K562 (cell line): Measurements from ENCODE around the gene VANGL1. TPM values are rescaled to one million over a fixed set of nuclear protein-coding genes. Genes with fewer than 3 reads are reported as not detected.

ENCODE experiments used
- ATAC-seq: fragments of 200-7000 bp; cut with Tn5 transposase; 3 replicates; pipeline ENCODE4 v1.9.1; 2020; ENCODE audit warnings: moderate library complexity
- BruUV-seq: library from RNA; stranded (reverse); fragments of 400-500 nt; replicated peaks from 2 replicates; lab custom pipeline; 2021; lab: Mats Ljungman, UMichigan
- CTCF ChIA-PET: fragments of 300-600 bp; formaldehyde crosslinking; extraction: SDS; loops from one replicate; lab custom pipeline; 2021; ENCODE audit warnings: low intra/inter-chr PET ratio; lab: Yijun Ruan, JAX
- POLR2A ChIA-PET: fragments of 300-600, 350-650 bp; sonication (Branson Sonifier 250); formaldehyde crosslinking; extraction: SDS; loops from one replicate; lab custom pipeline; 2021; ENCODE audit warnings: antibody characterized with exemption, inconsistent platforms; lab: Yijun Ruan, JAX
- DNase-seq, 4 experiments: peaks; one replicate each; pipeline versions ENCODE4 v3.0.0 to v3.0.0-alpha.2; 2011 to 2018; ENCODE audit warnings: low spot score in 3 of 4, mixed read lengths in 3 of 4; ENCODE audit errors: extremely low read depth in 1 of 4
- FAIRE-seq: peaks from 2 replicates; lab custom pipeline; 2011; peaks lifted over from hg19 to GRCh38; lab: Jason Lieb, UNC
- H2AFZ ChIP-seq: 2 replicates; pipeline ENCODE4 v1.6.0; 2011; ENCODE audit warnings: low read depth, low read length, control low read depth, inconsistent platforms
- H3K27ac ChIP-seq: fragments of 200-600 bp; 3 replicates; pipeline ENCODE4 v1.8.0; 2011; ENCODE audit warnings: low read depth, mild to moderate bottlenecking, control low read depth, inconsistent platforms, low read length, moderate library complexity, mixed read lengths; ENCODE audit errors: extremely low read depth
- H3K27me3 ChIP-seq, 2 experiments: fragments of 300-600 bp in 1 of 2; 2 replicates in 1 of 2; 3 replicates in 1 of 2; pipeline versions ENCODE4 v1.6.0 to v1.8.0; 2011; ENCODE audit warnings: inconsistent platforms in 2 of 2, low read length in 2 of 2, mild to moderate bottlenecking in 1 of 2, mixed read lengths in 1 of 2, moderate library complexity in 1 of 2; ENCODE audit not compliant: control insufficient read depth in 2 of 2, insufficient read depth in 2 of 2
- H3K36me3 ChIP-seq: fragments of 300-600 bp; 3 replicates; pipeline ENCODE4 v1.8.0; 2011; ENCODE audit warnings: mild to moderate bottlenecking, low read length, inconsistent platforms; ENCODE audit not compliant: control insufficient read depth, insufficient read depth
- H3K4me1 ChIP-seq, 2 experiments: fragments of 200-600 bp in 1 of 2; replicated peaks in 1 of 2; 2 replicates in 1 of 2; 3 replicates in 1 of 2; pipeline versions ENCODE4 v1.5.1 to v1.8.0; 2011; ENCODE audit warnings: inconsistent platforms in 2 of 2, low read length in 2 of 2, mild to moderate bottlenecking in 1 of 2, mixed read lengths in 1 of 2, moderate library complexity in 1 of 2; ENCODE audit not compliant: control insufficient read depth in 2 of 2, insufficient read depth in 2 of 2
- H3K4me2 ChIP-seq: 2 replicates; pipeline ENCODE4 v1.6.1; 2011; ENCODE audit warnings: low read length, control low read depth, inconsistent platforms, mixed read lengths; ENCODE audit not compliant: insufficient read depth
- H3K4me3 ChIP-seq: fragments of 200-600 bp; sonication (generic), shearing (Covaris generic); 2 replicates; pipeline ENCODE4 v1.5.1; 2016; ENCODE audit warnings: control low read depth, inconsistent platforms
- H3K79me2 ChIP-seq: fragments of 200-600 bp; 3 replicates; pipeline ENCODE4 v1.8.0; 2011; ENCODE audit warnings: low read length, inconsistent platforms; ENCODE audit not compliant: control insufficient read depth, insufficient read depth
- H3K9ac ChIP-seq, 2 experiments: 2 replicates each; pipeline versions ENCODE4 v1.6.0 to v1.6.1; 2011; ENCODE audit warnings: low read depth in 2 of 2, low read length in 2 of 2, control low read depth in 1 of 2, inconsistent platforms in 1 of 2, mild to moderate bottlenecking in 1 of 2, mixed read lengths in 1 of 2; ENCODE audit not compliant: insufficient read depth in 1 of 2
- H3K9me1 ChIP-seq: one replicate; pipeline ENCODE4 v1.6.0; 2011; ENCODE audit warnings: inconsistent platforms, mild to moderate bottlenecking, low read length, moderate library complexity; ENCODE audit not compliant: control insufficient read depth, insufficient read depth
- H3K9me3 ChIP-seq: replicated peaks from 2 replicates; pipeline ENCODE4 v1.5.1; 2011; ENCODE audit warnings: low read depth, low read length, inconsistent platforms; ENCODE audit not compliant: control insufficient read depth, insufficient read depth
- H4K20me1 ChIP-seq: replicated peaks from 2 replicates; pipeline ENCODE4 v1.6.1; 2011; ENCODE audit warnings: low read length, inconsistent platforms, mixed read lengths; ENCODE audit not compliant: control insufficient read depth, insufficient read depth
- NFIC ChIP-seq: fragments of 450-650 bp; IDR thresholded peaks from 2 replicates; pipeline ENCODE4 v1.6.1; 2017; ENCODE audit warnings: mild to moderate bottlenecking, inconsistent platforms
- WGBS: fragments of 100-300 bp; shearing (Covaris generic); methylation state at CpG from one replicate; pipeline ENCODE4 v1.1.6; 2016; ENCODE audit warnings: low coverage, mixed read lengths; ENCODE audit not compliant: insufficient coverage; ENCODE audit errors: missing lambda C conversion rate; 5-methylcytosine and 5-hydroxymethylcytosine counted together
- in situ Hi-C: fragments of 300-500 bp; cut with MboI; formaldehyde crosslinking; loops from 4 replicates; pipeline ENCODE4 v1.15.0; 2018; ENCODE audit warnings: inconsistent platforms, mixed read lengths
- intact Hi-C: fragments of 100-400 bp; cut with micrococcal nuclease; formaldehyde crosslinking; loops from 2 replicates; pipeline ENCODE4 v1.14.2; 2022
- polyA plus RNA-seq, 8 experiments: library from polyadenylated mRNA; depleted of rRNA in 4 of 8; stranded (reverse) in 5 of 8; unstranded in 3 of 8; fragments of >200 nt; fragmentation: Nextera tagmentation in 2 of 8; fragmentation: Illumina TruSeq in 1 of 8; extraction: Ambion mirVana in 2 of 8; extraction: Trizol in 1 of 8; gene quantifications; 2 replicates each; pipeline versions ENCODE4 v1.2.1 to v1.2.3, GENCODE V29; 2011 to 2014; ENCODE audit warnings: inconsistent platforms in 1 of 8, missing spikeins in 1 of 8
- total RNA-seq, 7 experiments: library from RNA; depleted of rRNA in 6 of 7; stranded (reverse); fragments of >200 nt in 6 of 7; fragmentation: Illumina TruSeq in 2 of 7; extraction: Trizol in 2 of 7; gene quantifications; 2 replicates each; pipeline versions ENCODE4 v1.2.1 to v1.2.3, GENCODE V29; 2011 to 2021; ENCODE audit warnings: low replicate concordance in 1 of 7
- TF ChIP-seq, protein P1 (sequence below): fragments of 450-650 bp; IDR thresholded peaks from 2 replicates; pipeline ENCODE4 v1.6.1; 2016; ENCODE audit warnings: missing biosample characterization, missing genetic modification characterization
- TF ChIP-seq, protein P2 (sequence below): fragments of 250-450 bp; sonication (Bioruptor Pico); IDR thresholded peaks from 2 replicates; pipeline ENCODE4 v1.8.0; 2022; ENCODE audit warnings: inconsistent platforms, mild to moderate bottlenecking, moderate library complexity, borderline replicate concordance
- TF ChIP-seq, protein P3 (sequence below): fragments of 250-450 bp; sonication (Bioruptor Pico); IDR thresholded peaks from 2 replicates; pipeline ENCODE4 v1.6.1; 2021; ENCODE audit warnings: mild to moderate bottlenecking

The VANGL1 gene
- total and polyA plus RNA-seq, 9 of the 15 experiments (the other 6 are each of a cell fraction or from before 2014, with no cell fraction given) = 0.90 to 12.8 (median 9.6) TPM

GRCh38 chr1:115665319-115666096 lies 23.7 kb downstream of the VANGL1 start:
- POLR2A ChIA-PET = interaction anchor here (1.0 kb wide), 1 partner anchor 16 kb away, joined by 3 read pairs; no protein-coding TSS in a partner anchor
- no peak overlapping the region for H3K9ac ChIP-seq

GRCh38 chr1:115666206-115666605 lies 24.4 kb downstream of the VANGL1 start:
- ATAC-seq = no peak
- Histone ChIP-seq H3K9ac (peak overlapping the region in 1 of 2 experiments; percentile 49; a peak in 1 of 4 replicates), H3K27ac (no peak overlapping the region), H3K4me2 (no peak overlapping the region), H3K4me1 (peaks cover 6 to 36% of the 10 kb centered on the region in 2 experiments), H2AFZ (no peak overlapping the region), H3K9me1 (no peaks in the 10 kb centered on the region), H3K79me2 (peaks cover 10% of the 10 kb centered on the region; the same call in 2 of the 3 replicates), H3K4me3 (no peak overlapping the region), H3K36me3 (peaks cover 68% of the 10 kb centered on the region), H3K9me3 (no peaks in the 10 kb centered on the region), H4K20me1 (no peaks in the 10 kb centered on the region), H3K27me3 (no peaks in the 10 kb centered on the region)
- in situ Hi-C loops = no loop called here
- CTCF ChIA-PET = no interaction called here
- no peak for FAIRE-seq
- POLR2A ChIA-PET = interaction anchor here (0.7 to 3.4 kb wide), 2 partner anchors 12 to 47 kb away, joined by 3 to 16 read pairs; no protein-coding TSS in a partner anchor
- no TSS peak for BruUV-seq
- 83% methylated on average over 6 of the region's 6 CpGs for WGBS
- DNase-seq = no peak
- TF ChIP-seq, protein P1, sequence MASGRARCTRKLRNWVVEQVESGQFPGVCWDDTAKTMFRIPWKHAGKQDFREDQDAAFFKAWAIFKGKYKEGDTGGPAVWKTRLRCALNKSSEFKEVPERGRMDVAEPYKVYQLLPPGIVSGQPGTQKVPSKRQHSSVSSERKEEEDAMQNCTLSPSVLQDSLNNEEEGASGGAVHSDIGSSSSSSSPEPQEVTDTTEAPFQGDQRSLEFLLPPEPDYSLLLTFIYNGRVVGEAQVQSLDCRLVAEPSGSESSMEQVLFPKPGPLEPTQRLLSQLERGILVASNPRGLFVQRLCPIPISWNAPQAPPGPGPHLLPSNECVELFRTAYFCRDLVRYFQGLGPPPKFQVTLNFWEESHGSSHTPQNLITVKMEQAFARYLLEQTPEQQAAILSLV = no peak
- TF ChIP-seq, protein P2, sequence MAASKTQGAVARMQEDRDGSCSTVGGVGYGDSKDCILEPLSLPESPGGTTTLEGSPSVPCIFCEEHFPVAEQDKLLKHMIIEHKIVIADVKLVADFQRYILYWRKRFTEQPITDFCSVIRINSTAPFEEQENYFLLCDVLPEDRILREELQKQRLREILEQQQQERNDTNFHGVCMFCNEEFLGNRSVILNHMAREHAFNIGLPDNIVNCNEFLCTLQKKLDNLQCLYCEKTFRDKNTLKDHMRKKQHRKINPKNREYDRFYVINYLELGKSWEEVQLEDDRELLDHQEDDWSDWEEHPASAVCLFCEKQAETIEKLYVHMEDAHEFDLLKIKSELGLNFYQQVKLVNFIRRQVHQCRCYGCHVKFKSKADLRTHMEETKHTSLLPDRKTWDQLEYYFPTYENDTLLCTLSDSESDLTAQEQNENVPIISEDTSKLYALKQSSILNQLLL (CRISPR knock-in tag) = no peak
- intact Hi-C loops = no loop called here

More at GRCh38 chr1:115665319-115666096, 23.7 kb downstream of the VANGL1 start:
- FAIRE-seq (no peak), ATAC-seq (no peak), DNase-seq (no peak)
- BruUV-seq = no TSS peak
- CTCF ChIA-PET = no interaction called here
- in situ Hi-C loops = no loop called here
- H3K36me3 ChIP-seq = peaks cover 66% of the 10 kb centered on the region
- 78% methylated on average over 7 of the region's 7 CpGs for WGBS
- H3K27ac ChIP-seq = no peak overlapping the region
- no peaks in the 10 kb centered on the region for H4K20me1 ChIP-seq
- intact Hi-C loops = no loop called here
- H2AFZ ChIP-seq = no peak overlapping the region
- H3K9me3 ChIP-seq = no peaks in the 10 kb centered on the region
- H3K4me3 ChIP-seq = no peak overlapping the region
- no peaks in the 10 kb centered on the region for H3K27me3 ChIP-seq
- no peak overlapping the region for H3K4me2 ChIP-seq
- TF ChIP-seq NFIC = peak; percentile 44; the same call in 1 of the 2 replicates
- TF ChIP-seq, protein P3, sequence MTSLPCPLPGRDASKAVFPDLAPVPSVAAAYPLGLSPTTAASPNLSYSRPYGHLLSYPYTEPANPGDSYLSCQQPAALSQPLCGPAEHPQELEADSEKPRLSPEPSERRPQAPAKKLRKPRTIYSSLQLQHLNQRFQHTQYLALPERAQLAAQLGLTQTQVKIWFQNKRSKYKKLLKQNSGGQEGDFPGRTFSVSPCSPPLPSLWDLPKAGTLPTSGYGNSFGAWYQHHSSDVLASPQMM (CRISPR knock-in tag) = no peak
- no peaks in the 10 kb centered on the region for H3K9me1 ChIP-seq
- peaks cover 0 to 29% of the 10 kb centered on the region in 2 experiments; a peak in 3 of 5 replicates for H3K4me1 ChIP-seq
- H3K79me2 ChIP-seq = peaks cover 8% of the 10 kb centered on the region; the same call in 2 of the 3 replicates
